Hematopoietic multipotent progenitor cell (in vitro differentiated cells): ENCODE measurements around the gene OR10A5. TPM values are rescaled to one million over a fixed set of nuclear protein-coding genes. Genes with fewer than 3 reads are reported as not detected.
"Not testable (repeated sequence)": the region's sequence is repeated elsewhere in the genome, so short reads cannot be mapped to it uniquely, and the experiment has no call there.

Experiments
- DNase-seq, 3 donors: peaks; one replicate each; pipeline ENCODE4 v3.0.0-alpha.2; 2011 to 2015; ENCODE audit warnings: low read depth in 2 of 3, low spot score in 2 of 3
- total RNA-seq: library from RNA; depleted of rRNA; stranded (reverse); fragments of >200 nt; gene quantifications from one replicate; pipeline ENCODE4 v1.2.3, GENCODE V29; 2012

The OR10A5 gene, protein sequence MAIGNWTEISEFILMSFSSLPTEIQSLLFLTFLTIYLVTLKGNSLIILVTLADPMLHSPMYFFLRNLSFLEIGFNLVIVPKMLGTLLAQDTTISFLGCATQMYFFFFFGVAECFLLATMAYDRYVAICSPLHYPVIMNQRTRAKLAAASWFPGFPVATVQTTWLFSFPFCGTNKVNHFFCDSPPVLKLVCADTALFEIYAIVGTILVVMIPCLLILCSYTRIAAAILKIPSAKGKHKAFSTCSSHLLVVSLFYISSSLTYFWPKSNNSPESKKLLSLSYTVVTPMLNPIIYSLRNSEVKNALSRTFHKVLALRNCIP
- total RNA-seq = not detected

DNA sequence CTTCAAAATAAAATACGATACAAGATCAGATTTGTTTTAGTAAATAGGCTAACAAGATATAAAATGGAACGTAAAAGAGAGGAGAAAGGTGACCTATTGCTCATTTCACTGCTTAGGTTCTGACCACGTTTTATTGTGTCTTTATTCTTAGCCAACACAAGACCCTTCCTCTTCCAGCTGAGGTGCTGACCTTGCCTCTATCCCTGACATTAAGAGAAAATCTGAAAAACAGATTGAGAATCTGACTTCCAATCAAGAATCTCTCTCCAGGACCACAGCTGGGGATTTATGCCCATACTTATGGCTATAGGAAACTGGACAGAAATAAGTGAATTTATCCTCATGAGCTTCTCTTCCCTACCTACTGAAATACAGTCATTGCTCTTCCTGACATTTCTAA is at the start of gene OR10A5:
Gene OR10A5, plus strand, starts transcription at position 301 of the 400 bp plus-strand sequence. Its CDS starts 0 bp downstream, at position 301.
- DNase-seq = no peak

DNA sequence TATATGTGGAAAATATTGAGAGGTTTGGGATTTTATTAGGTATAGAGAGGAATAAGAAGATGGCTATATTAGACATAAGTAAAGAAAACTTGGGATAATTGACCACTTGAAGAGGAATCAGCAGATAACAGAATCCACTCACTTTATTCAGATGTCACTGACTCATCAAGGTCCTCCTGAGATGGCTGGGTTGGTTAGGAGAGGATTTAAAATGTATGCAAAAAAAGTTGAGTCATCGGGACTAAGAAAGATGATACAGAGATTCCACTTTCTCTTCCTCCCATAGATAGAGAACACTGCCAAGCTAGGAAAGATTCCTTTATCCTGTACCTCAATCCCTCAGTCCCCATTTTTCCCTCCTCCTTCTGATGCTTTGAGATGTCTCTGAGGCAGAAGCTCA is 46.1 kb upstream of the OR10A5 start, which contains the start of gene OR6A2:
Gene OR6A2, minus strand, starts transcription at position 288 of the 400 bp plus-strand sequence. CDS start 3,981 bp downstream, outside the sequence.
- DNase-seq = no peak

DNA sequence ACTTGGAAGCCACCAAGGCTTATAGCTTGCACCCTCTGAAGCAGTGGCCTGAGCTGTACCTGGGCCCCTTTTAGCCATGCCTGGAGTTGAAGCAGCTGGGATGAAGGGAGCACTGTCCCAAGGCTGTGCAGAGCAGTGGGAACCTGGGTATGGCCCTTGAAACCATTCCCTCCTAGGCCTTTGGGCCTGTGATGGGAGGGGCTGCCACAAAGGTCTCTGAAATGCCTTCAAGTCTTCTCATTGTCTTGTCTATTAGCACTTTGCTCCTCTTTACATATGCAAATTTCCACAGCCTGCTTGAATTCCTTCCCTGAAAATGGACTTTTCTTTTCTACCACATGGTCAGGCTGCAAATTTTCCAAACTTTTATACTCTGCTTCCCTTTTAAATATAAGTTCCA is 44.4 kb upstream of the OR10A5 start:
- DNase-seq = not testable (repeated sequence)

DNA sequence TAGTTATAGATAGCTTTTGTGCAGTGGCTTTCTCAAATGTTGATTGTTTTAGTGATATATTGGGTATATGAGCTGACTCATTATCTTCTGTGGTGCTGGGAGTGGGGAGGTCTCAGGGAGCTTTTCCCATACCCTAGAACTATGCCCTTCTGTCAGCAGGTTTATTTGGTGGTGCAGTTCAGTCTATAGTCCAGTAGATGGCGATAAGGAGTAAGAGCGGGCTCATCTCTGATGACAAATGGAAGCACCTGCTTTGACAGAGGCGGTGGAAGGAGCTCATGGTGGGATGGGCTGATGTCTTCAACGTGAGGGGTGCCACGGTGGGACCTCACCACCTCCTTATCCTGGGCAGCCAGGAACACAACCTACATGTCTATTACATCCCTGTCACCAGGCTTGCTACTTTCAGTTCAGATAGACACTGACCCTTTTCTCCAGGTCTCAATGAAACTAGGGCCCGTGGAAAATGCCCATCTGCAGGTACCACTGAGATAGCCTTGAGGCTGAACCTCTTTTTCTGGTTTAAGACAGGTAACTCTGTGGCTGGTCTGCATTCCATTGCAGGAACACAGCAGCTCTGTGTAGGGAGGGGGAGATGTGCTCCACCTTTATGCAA is 33.0 kb upstream of the OR10A5 start:
- DNase-seq = peak; percentile 23 to 71 (median 29)

DNA sequence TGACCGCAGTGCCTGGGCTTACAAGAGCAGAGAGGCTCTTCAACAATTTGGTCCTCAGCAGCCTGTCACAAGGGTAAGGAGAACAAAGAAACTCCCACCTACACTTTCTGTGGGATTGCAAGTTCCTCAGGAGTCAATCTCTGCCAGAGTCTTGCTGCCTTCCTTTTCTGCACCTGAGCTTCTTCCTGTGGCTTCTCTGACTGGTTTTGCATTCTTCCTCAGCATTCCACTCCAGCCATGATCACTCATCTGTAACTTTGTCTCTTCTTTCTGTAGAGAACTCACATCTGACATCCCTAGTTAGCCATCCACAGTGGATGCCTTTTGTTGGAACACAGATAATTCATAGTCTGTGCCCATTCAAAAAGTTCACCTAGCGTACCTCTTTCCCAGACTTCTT is 31.8 kb upstream of the OR10A5 start:
- DNase-seq = no peak

DNA sequence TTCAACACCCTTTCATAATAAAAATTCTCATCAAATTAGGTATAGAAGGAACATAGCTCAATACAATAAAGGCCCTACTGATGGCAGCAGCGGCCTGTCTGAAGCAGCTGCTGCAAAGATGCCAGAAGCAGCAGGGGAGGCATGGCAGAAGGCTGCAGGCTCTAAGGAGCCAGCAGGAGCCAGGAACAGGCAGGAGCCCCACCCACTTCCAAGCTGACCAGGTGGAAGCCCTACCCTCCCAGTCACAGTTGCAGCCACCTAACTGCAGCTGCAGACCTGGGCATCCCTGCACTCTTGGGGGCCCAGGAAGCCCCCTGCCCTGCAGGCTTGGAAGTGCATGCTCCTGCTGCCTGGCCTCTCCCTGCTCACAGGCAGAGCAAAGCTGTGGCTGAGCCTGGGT is 27.8 kb upstream of the OR10A5 start:
- no peak for DNase-seq

DNA sequence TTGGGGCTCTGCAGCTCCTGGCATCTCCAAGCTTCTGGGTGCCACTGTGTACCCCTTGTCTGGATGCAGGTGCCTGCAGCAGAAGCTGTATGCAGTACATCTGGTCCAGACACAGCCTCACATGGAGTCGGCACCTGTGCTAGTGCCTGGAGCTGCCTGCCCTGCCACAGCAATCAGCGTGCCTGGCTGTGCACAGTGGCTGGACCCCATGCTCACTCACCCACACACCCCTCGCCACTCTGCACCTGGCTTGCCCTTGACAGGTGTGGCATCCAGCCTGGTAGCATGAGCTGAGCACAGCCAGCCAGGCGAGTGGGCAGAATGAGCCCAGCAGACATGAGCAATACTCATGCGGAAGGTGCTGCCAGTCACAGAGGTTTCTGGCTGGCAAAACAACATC is 26.5 kb upstream of the OR10A5 start:
- no peak for DNase-seq

DNA sequence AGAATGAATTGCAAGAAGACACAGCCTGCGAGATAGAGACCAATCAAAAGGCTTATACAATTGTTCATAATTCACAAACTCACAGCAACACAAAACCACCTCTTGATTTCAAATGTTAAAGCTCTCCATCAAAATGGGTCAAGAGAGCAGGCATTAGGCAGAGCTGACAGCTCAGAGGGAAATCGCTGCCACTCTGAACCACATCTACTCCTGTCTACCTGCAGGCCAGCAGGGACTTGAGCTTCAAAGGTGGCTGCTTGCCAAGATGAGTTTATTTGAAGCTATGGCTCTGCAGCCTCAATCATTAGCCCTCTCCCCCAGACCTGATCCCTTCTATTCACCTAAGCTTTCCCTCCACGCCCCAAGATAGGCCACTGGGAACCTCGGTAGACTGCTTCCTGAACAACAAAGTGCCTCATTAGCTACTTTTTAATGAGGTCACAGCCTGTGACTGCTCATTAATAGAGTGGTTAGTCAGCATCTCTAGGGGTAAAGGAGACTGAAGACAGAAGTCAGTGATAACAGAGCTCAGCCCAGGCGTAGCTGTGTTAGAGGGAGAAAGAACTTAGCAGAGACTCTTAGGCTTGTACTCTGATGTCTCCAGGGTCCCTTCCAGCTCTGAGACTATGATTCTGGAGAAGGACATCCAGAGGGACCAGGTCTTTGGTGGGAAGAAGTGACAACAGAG is 21.2 kb upstream of the OR10A5 start:
- no peak for DNase-seq

DNA sequence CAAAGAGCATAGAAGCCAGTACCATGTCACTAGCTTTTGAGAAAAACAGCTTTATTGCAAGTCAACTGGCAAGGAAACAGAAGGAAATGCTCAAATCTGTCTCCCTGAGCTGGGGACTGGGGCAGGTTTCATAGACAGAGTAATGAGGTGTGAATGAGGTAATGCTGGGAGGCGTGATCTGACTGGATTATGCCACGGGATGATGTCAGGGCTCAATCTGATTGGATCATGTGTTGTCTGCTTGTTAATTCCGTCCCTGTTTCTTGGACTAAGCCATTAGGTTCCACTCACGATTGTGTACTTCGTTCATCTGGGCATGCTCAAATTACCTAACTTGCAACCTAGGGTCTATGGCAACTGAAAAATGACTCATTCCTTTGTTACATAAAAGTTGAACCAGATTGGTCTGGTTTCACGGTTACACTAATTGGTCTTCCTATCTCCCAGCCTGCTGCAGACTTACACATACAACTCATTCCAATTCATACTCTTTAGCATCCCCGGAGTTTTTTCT is 20.2 kb upstream of the OR10A5 start:
- DNase-seq = no peak

DNA sequence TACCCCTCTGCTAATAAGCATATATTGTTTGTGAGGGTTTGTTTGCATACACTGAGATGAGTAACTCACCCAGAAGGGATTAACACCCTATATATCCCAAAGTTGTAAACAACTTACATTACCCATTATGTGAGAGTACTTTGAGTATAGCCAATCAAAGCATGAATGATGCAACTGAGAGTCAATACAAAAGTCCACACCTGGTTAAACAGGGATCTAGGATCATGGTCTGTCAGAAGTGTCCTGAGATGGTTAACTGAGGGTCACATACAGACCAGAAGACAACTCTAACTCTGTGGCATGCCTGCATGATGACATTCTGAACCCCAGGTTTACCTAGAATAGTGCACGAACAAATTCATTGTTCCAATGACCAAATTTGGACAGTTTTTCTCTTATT is 17.4 kb upstream of the OR10A5 start:
- no peak for DNase-seq

DNA sequence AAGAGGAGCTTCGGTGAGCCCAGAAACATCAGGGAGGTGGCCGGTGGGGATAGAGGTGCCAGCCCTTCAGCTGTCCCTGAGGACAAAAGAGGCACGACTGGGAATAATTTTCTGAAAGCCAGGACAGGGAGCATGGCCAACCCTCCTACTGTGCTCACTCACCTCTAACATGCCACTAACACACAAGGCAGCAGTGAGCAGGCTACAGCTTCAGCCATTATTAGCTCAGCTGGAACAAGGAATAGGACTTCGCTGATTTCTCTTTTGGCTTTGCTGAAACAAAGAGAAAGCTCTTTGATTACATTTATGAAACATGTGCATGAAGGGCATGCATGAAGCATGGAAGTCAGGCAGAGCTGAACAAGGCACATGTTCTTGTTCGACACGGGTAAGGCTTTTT is 12.1 kb upstream of the OR10A5 start:
- DNase-seq = no peak

DNA sequence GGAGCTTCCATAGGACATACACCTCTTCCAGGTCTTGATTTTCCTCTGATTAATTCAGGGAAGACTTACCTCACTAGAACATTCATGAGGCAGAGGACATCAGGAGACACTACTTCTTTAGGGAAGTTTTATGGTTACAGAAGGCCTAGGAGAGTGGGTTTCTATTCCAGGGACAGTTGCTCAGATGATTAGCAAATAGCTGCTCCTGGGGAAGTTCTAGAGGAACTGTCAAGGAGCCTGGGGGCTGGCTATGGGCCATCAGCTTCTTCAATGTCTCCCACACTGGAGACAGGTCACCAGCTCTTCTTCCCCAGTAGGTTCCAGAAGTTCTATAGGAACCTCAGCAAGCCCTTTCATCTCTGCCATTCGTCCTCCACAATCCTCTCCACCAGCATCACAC is 11.5 kb upstream of the OR10A5 start:
- no peak for DNase-seq

DNA sequence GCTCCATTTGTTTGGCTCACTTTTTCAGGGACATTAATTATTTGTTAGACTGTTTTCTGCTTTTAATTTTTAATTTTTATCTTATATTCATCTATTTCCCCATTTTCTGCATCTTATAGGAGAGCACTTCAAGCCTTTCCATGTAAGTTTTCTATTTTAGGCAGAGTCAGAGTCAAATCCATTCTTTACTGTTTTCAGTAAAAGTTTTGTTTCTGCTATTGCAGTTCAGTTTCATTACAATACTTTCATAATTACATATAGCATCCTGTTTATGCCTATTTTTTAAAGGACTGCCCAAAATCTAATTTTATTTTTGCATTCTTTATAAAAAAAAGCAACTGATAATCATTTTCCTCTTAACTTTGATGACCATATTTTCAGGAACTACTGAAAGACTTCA is 3.8 kb upstream of the OR10A5 start:
- DNase-seq = no peak

DNA sequence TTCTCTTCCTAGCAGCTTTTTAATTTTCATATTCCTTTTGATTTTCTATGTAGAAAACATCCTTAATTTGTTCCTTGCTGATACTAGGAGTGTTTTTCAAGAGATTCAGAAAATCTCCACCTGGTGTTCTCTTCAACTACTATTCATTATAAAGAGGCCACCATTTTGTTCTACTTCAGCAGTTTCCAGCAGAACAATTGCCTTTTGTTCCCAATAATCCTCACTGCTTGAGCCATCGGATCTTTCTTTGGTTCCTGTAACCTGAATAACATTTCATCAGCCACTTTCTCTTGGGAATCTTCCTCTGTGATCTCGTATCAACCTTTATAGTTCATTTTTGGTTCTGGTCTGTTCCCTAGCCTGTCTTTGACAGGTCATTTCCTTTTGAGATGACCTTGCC is 1.8 kb upstream of the OR10A5 start:
- DNase-seq = no peak

DNA sequence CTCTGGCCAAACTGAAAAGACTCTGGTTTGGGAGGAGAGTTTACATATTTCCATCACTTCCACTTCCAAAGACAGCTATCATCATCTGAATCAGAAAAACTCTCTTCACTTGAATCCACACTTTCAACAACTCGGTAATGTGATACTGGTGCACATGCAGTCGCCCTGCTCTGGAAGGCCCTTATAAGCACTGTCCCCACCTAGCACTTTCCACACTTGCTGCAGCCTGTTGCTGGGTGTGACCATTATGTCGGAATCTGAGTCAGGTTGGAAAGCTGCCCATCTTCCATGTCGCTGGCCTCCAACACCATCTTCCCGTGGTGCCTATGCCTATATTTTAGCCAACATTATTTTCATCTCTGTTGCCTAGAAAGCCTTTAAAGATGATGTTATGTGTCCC is 1.1 kb upstream of the OR10A5 start:
- DNase-seq = no peak

DNA sequence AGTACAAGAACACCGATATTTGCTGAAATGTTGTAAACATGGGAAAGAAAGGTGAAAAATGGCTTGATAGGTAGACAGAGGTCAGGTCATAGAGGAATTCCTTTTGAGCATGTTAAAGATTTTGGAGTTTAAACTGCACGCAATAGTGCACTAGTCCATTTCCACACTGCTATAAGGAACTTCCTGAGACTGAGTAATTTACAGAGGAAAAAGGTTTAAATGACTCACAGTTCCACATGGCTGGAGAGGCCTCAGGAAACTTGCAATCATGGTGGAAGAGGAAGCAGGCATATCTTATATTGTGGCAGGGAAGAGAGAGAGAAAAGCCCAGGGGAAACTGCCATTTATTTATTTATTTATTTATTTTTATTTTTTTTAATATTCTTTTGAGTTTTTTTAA is 5.0 kb downstream of the OR10A5 start:
- no peak for DNase-seq

DNA sequence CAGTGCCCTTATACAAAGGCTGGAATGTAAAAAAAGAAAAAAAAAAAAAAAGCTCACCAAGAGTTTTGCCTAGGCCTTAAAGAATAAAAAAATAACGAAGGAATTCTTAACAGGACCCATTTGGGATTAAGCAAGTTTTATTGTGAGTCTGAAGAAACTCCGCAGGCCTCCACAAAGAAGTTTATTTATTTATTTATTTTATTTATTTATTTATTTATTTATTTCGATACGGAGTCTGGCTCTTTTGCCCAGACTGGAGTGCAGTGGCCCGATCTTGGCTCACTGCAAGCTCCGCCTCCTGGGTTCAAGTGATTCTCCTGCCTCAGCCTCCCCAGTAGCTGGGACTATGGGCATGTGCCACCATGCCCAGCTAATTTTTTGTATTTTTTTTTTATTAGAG is 9.3 kb downstream of the OR10A5 start:
- DNase-seq = not testable (repeated sequence)

DNA sequence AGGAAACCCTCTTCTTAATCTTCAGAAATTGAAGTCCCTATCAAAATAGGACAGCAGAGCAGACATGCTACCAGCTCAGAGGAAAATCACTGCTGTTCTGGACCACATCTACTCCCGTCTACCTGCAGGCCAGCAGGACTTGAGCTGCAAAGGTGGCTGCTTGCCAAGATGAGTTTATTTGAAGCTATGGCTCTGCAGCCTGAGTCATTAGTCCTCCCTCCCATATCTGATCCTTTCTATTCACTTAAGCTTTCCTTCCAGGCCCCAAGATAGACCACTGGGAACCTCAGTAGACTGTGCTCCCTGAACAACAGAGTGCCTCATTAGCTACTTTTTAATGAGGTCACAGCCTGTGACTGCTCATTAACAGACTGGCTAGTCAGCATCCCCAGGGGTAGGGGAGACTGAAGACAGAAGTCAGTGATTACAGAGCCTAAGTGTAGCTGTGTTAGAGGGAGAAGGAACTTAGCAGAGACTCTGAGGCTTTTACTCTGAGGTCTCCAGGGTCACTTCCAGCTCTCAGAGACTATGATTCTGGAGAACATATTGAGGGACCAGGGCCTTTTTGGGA is 10.6 kb downstream of the OR10A5 start:
- no peak for DNase-seq

DNA sequence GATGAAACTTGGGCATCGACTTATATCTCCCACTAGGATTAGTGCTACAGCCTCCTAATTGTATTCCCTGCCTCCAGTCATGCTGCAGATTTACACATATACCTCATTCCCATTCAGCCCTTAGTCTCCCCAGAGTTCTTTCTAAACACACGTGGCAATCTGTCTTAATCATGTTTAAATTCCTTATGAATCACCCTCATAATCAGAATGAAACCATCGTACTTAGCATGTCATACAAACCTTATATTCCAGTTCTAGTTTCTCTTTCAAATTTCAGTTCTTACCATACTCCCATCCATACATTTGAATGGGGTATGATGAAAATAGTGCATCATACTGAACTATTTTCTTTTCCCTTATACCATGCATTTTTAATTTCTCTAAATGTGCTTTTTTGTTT is 11.4 kb downstream of the OR10A5 start:
- no peak for DNase-seq

DNA sequence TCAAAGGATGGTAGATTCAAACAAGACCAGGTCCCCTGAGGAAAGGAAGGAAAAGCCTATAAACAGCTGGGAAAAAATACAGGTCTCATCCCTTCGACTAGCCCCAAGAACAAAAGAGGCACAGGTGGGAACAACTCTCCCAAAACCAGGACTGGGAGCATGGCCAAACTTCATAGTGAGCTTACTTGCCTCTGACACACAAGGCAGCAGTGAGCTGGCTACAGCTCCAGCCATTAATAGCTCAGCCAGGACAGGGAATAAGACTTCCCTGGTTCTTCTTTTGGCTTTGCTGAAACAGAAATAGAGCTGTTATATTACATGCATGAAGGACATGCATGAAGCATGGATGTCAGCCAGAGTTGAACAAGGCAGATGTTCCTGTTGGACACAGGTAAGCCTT is 17.5 kb downstream of the OR10A5 start, which contains the start of gene OR10A2:
Gene OR10A2, plus strand, starts transcription at position 97 of the 400 bp plus-strand sequence. CDS start 6,698 bp downstream, outside the sequence.
- no peak for DNase-seq

DNA sequence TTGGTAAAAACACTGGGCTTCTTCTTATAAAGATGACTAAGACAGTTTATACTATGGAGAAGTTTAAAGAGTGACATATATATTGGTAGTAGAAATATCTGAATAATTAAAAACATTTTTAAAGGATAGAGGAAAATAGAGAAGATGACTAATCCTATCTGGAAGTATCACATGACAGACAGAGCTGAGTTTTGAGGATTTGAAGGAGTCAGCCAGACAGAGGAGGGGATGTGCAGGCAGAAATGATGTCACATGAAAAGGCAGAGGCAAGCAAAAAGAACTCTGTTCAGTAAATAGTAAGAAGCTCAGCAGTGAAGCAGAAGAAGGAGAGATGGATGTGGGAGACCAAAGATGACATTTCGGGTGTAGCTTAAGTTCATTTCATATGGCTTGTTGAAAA is 19.0 kb downstream of the OR10A5 start:
- no peak for DNase-seq
